ENCODE measurements around the gene SUV39H2. TPM values are rescaled to one million over a fixed set of nuclear protein-coding genes. Genes with fewer than 3 reads are reported as not detected.
"Not testable (repeated sequence)": the region's sequence is repeated elsewhere in the genome, so short reads cannot be mapped to it uniquely, and the experiment has no call there.

Gene SUV39H2
- total RNA-seq, 1 donor from 2014 or later: 79.7 TPM

- Mint-ChIP-seq H3K4me1 (peaks cover 21% of the 10 kb centered on the region), H3K4me3 (no peak overlapping the region), H3K36me3 (ENCODE audit: low read depth) (peaks cover 12% of the 10 kb centered on the region), H3K9me3 (no peaks in the 10 kb centered on the region), H3K27ac (ENCODE audit: unreplicated experiment) (no peak overlapping the region), H3K27me3 (ENCODE audit: low read depth) (no peaks in the 10 kb centered on the region)
- DNase-seq (ENCODE audit: low read depth, low spot score): no peak
- no peak for TF ChIP-seq CTCF (conservative IDR thresholded peaks at IDR 0.05)
Measured at GRCh38 chr10:14891151-14891550, 12.5 kb downstream of the SUV39H2 start.

- H3K4me1 Mint-ChIP-seq: no peaks in the 10 kb centered on the region
- TF ChIP-seq CTCF (conservative IDR thresholded peaks at IDR 0.05): peak; percentile 72
- H3K36me3 Mint-ChIP-seq (ENCODE audit: low read depth): peaks cover 39% of the 10 kb centered on the region
- H3K27ac Mint-ChIP-seq (ENCODE audit: unreplicated experiment): no peak overlapping the region
- H3K9me3 Mint-ChIP-seq: peaks cover 10% of the 10 kb centered on the region
- no peak for DNase-seq (ENCODE audit: low read depth, low spot score)
- no peak overlapping the region for H3K4me3 Mint-ChIP-seq
- no peaks in the 10 kb centered on the region for H3K27me3 Mint-ChIP-seq (ENCODE audit: low read depth)
Measured at GRCh38 chr10:14904316-14904732, 25.7 kb downstream of the SUV39H2 start.

- H3K36me3 Mint-ChIP-seq (ENCODE audit: low read depth): peaks cover 43% of the 10 kb centered on the region
- H3K27me3 Mint-ChIP-seq (ENCODE audit: low read depth): no peaks in the 10 kb centered on the region
- H3K4me1 Mint-ChIP-seq: no peaks in the 10 kb centered on the region
- no peak for TF ChIP-seq CTCF (conservative IDR thresholded peaks at IDR 0.05)
- no peak overlapping the region for H3K27ac Mint-ChIP-seq (ENCODE audit: unreplicated experiment)
- H3K9me3 Mint-ChIP-seq: peaks cover 10% of the 10 kb centered on the region
- H3K4me3 Mint-ChIP-seq: no peak overlapping the region
- no peak for DNase-seq (ENCODE audit: low read depth, low spot score)
Measured at GRCh38 chr10:14904864-14905263, 26.2 kb downstream of the SUV39H2 start.

GRCh38 chr10:14905890-14906289 lies 27.2 kb downstream of the SUV39H2 start:
- H3K27me3 Mint-ChIP-seq (ENCODE audit: low read depth): no peaks in the 10 kb centered on the region
- TF ChIP-seq CTCF (conservative IDR thresholded peaks at IDR 0.05): no peak
- H3K4me1 Mint-ChIP-seq: no peaks in the 10 kb centered on the region
- no peak overlapping the region for H3K27ac Mint-ChIP-seq (ENCODE audit: unreplicated experiment)
- DNase-seq (ENCODE audit: low read depth, low spot score): no peak
- H3K4me3 Mint-ChIP-seq: no peak overlapping the region
- peaks cover 10% of the 10 kb centered on the region for H3K9me3 Mint-ChIP-seq
- peaks cover 53% of the 10 kb centered on the region for H3K36me3 Mint-ChIP-seq (ENCODE audit: low read depth)

- no peaks in the 10 kb centered on the region for H3K4me1 Mint-ChIP-seq
- TF ChIP-seq CTCF (conservative IDR thresholded peaks at IDR 0.05): no peak
- no peak overlapping the region for H3K27ac Mint-ChIP-seq (ENCODE audit: unreplicated experiment)
- no peaks in the 10 kb centered on the region for H3K27me3 Mint-ChIP-seq (ENCODE audit: low read depth)
- H3K4me3 Mint-ChIP-seq: no peak overlapping the region
- peaks cover 62% of the 10 kb centered on the region for H3K36me3 Mint-ChIP-seq (ENCODE audit: low read depth)
- no peak for DNase-seq (ENCODE audit: low read depth, low spot score)
- H3K9me3 Mint-ChIP-seq: peaks cover 14% of the 10 kb centered on the region
Measured at GRCh38 chr10:14906765-14907164, 28.1 kb downstream of the SUV39H2 start.

- DNase-seq (ENCODE audit: low read depth, low spot score); H3K27ac Mint-ChIP-seq (ENCODE audit: unreplicated experiment); H3K4me3 Mint-ChIP-seq; H3K27me3 Mint-ChIP-seq (ENCODE audit: low read depth); H3K4me1 Mint-ChIP-seq: not testable (repeated sequence)
- Mint-ChIP-seq H3K36me3 (ENCODE audit: low read depth) (peaks cover 69% of the 10 kb centered on the region), H3K9me3 (peaks cover 15% of the 10 kb centered on the region)
Measured at GRCh38 chr10:14907591-14907990, 28.9 kb downstream of the SUV39H2 start.
